KMS-11 (cell line): Measurements from ENCODE around the gene CHP1.

Experiments used
- H2AFZ ChIP-seq: fragments of 200-600 bp; sonication (generic); 2 replicates; pipeline ENCODE4 v1.6.1; 2016; ENCODE audit warnings: antibody characterized with exemption, mixed run types, low read depth
- H3K27ac ChIP-seq: fragments of 200-600 bp; sonication (generic); 2 replicates; pipeline ENCODE4 v1.6.1; 2016; ENCODE audit warnings: mild to moderate bottlenecking, mixed run types
- H3K27me3 ChIP-seq: fragments of 200-600 bp; sonication (generic); 2 replicates; pipeline ENCODE4 v1.6.1; 2017; ENCODE audit warnings: mild to moderate bottlenecking, low read depth, mixed run types, moderate library complexity; ENCODE audit not compliant: insufficient read depth
- H3K36me3 ChIP-seq: fragments of 200-600 bp; sonication (generic); 2 replicates; pipeline ENCODE4 v1.6.1; 2017; ENCODE audit warnings: mild to moderate bottlenecking, mixed run types; ENCODE audit not compliant: insufficient read depth
- H3K4me1 ChIP-seq: fragments of 200-600 bp; sonication (generic); 2 replicates; pipeline ENCODE4 v1.6.1; 2016; ENCODE audit warnings: mild to moderate bottlenecking, low read depth, mixed run types; ENCODE audit not compliant: poor library complexity, severe bottlenecking
- H3K4me2 ChIP-seq: fragments of 200-600 bp; sonication (generic); 2 replicates; pipeline ENCODE4 v1.7.0; 2016; ENCODE audit warnings: mild to moderate bottlenecking, mixed run types
- H3K4me3 ChIP-seq: fragments of 200-600 bp; sonication (generic); IDR thresholded peaks from 2 replicates; pipeline ENCODE4 v1.6.1; 2017; ENCODE audit warnings: low read depth, low read length, mixed read lengths; ENCODE audit not compliant: insufficient read depth
- H3K79me2 ChIP-seq: fragments of 200-600 bp; sonication (generic); 2 replicates; pipeline ENCODE4 v1.6.1; 2016; ENCODE audit warnings: low read depth, mixed run types; ENCODE audit not compliant: insufficient read depth
- H3K9ac ChIP-seq: fragments of 200-600 bp; sonication (generic); 2 replicates; pipeline ENCODE4 v1.6.1; 2016; ENCODE audit warnings: mild to moderate bottlenecking, mixed run types
- H4K20me1 ChIP-seq: fragments of 200-600 bp; sonication (generic); 2 replicates; pipeline ENCODE4 v1.6.1; 2016; ENCODE audit warnings: mild to moderate bottlenecking, mixed run types; ENCODE audit not compliant: insufficient read depth
- TF ChIP-seq, protein P1 (sequence below): fragments of 200-600 bp; sonication (generic); conservative IDR thresholded peaks from 2 replicates; pipeline ENCODE4 v1.6.1; 2017; ENCODE audit warnings: low read depth, mild to moderate bottlenecking, antibody characterized with exemption, low read length, moderate library complexity, mixed read lengths

CHP1 gene

GRCh38 chr15:41230650-41231421 is at the start of gene CHP1, which contains the start of gene EXD1:
Gene CHP1, plus strand, starts transcription at chr15:41231268. Its CDS starts 115 bp downstream, at chr15:41231383.
Gene EXD1, minus strand, starts transcription at chr15:41230757. Its CDS starts 4,182 bp downstream, at chr15:41226575.
- TF ChIP-seq, protein P1, sequence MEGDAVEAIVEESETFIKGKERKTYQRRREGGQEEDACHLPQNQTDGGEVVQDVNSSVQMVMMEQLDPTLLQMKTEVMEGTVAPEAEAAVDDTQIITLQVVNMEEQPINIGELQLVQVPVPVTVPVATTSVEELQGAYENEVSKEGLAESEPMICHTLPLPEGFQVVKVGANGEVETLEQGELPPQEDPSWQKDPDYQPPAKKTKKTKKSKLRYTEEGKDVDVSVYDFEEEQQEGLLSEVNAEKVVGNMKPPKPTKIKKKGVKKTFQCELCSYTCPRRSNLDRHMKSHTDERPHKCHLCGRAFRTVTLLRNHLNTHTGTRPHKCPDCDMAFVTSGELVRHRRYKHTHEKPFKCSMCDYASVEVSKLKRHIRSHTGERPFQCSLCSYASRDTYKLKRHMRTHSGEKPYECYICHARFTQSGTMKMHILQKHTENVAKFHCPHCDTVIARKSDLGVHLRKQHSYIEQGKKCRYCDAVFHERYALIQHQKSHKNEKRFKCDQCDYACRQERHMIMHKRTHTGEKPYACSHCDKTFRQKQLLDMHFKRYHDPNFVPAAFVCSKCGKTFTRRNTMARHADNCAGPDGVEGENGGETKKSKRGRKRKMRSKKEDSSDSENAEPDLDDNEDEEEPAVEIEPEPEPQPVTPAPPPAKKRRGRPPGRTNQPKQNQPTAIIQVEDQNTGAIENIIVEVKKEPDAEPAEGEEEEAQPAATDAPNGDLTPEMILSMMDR, result peak; percentile 91
- H3K4me2 ChIP-seq, result peak within 1 kb of the TSS; percentile 79

DNA sequence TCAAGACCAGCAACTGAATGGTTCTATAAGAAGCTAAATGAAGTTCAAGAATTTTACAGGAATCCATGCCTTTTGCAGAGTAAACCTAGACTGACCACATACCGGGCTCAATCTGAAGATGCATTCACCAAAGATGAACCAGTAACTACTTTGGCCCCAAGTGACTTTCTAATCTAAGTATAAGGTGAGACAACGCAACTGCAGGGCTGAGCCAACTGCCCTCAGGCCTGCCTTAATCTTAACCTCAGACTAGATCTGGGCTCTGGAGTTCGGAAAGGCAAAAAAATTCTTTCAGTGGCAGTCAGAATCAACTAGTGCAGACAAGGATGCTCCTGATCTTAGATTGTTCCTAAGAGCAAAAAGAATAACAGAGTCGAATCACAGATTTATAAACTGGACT is 48.8 kb upstream of the CHP1 start:
- H3K36me3 ChIP-seq, result no peaks in the 10 kb centered on the region
- no peak overlapping the region for H3K4me2 ChIP-seq
- TF ChIP-seq, protein P1, result no peak
- no peak overlapping the region for H3K9ac ChIP-seq
- H3K27me3 ChIP-seq, result no peaks in the 10 kb centered on the region
- H3K79me2 ChIP-seq, result no peaks in the 10 kb centered on the region
- H2AFZ ChIP-seq, result no peak overlapping the region
- H4K20me1 ChIP-seq, result no peaks in the 10 kb centered on the region
- H3K27ac ChIP-seq, result no peak overlapping the region
- no peak overlapping the region for H3K4me3 ChIP-seq
- no peaks in the 10 kb centered on the region for H3K4me1 ChIP-seq

More at GRCh38 chr15:41230650-41231421, at the start of gene CHP1, which contains the start of gene EXD1:
- Histone ChIP-seq H3K4me3 (no peak within 1 kb of the TSS), H3K79me2 (peaks cover 13% of the 10 kb centered on the region), H4K20me1 (no peaks in the 10 kb centered on the region), H3K36me3 (no peaks in the 10 kb centered on the region), H3K27ac (peak within 1 kb of the TSS; percentile 64), H3K27me3 (no peaks in the 10 kb centered on the region), H3K4me1 (peaks cover 18% of the 10 kb centered on the region), H2AFZ (peak within 1 kb of the TSS; percentile 70), H3K9ac (peak within 1 kb of the TSS; percentile 82)

DNA sequence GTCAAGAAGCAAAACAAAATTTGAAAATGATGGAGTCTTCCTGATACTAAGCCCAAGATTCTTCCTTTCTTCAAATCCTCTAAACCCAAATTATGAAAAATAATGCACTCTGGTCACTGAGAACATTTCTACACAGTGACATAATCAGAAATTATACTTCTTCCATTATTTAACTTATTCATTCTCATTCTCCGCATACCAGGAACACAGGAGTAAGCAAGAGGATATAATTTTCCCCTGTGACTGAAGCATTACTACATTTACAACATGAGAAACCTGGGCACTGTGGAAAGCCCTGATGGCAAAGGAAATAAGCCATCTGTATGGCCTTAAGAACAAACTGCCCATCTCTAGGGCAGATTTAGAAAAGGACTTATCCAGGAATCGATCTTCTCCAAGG is 47.5 kb upstream of the CHP1 start:
- Histone ChIP-seq H2AFZ (no peak overlapping the region), H3K9ac (no peak overlapping the region), H3K27ac (no peak overlapping the region), H3K4me3 (no peak overlapping the region), H3K27me3 (no peaks in the 10 kb centered on the region), H4K20me1 (no peaks in the 10 kb centered on the region), H3K4me1 (no peaks in the 10 kb centered on the region), H3K36me3 (no peaks in the 10 kb centered on the region), H3K79me2 (no peaks in the 10 kb centered on the region), H3K4me2 (no peak overlapping the region)
- TF ChIP-seq, protein P1, result no peak

- H3K4me1 ChIP-seq, result no peaks in the 10 kb centered on the region
- H2AFZ ChIP-seq, result no peak overlapping the region
- no peaks in the 10 kb centered on the region for H3K79me2 ChIP-seq
- H3K4me2 ChIP-seq, result no peak overlapping the region
- no peaks in the 10 kb centered on the region for H4K20me1 ChIP-seq
- H3K36me3 ChIP-seq, result no peaks in the 10 kb centered on the region
- H3K4me3 ChIP-seq, result no peak overlapping the region
- H3K9ac ChIP-seq, result no peak overlapping the region
- TF ChIP-seq, protein P1, result no peak
- H3K27ac ChIP-seq, result no peak overlapping the region
- H3K27me3 ChIP-seq, result no peaks in the 10 kb centered on the region
Observed at GRCh38 chr15:41194444-41194843, 36.6 kb upstream of the CHP1 start.
